Measurements from ENCODE around the gene NPC1L1.
"Not testable (repeated sequence)": the region's sequence is repeated elsewhere in the genome, so short reads cannot be mapped to it uniquely, and the experiment has no call there.

NPC1L1 gene

GRCh38 chr7:44534501-44534900 lies 6.6 kb downstream of the NPC1L1 start:
- DNase-seq: peak in 3 of 4 experiments; percentile 5 to 11 (median 9)

GRCh38 chr7:44534087-44534486 lies 7.0 kb downstream of the NPC1L1 start:
- DNase-seq: no peak

- DNase-seq: no peak
Measured at GRCh38 chr7:44533301-44534055, 7.7 kb downstream of the NPC1L1 start.

GRCh38 chr7:44531421-44532380 lies 9.4 kb downstream of the NPC1L1 start:
- DNase-seq: no peak

- DNase-seq: no peak
Measured at GRCh38 chr7:44530990-44531389, 10.1 kb downstream of the NPC1L1 start.

GRCh38 chr7:44524811-44525388 lies 16.2 kb downstream of the NPC1L1 start:
- no peak for DNase-seq

- DNase-seq: no peak
Measured at GRCh38 chr7:44522315-44522714, 18.8 kb downstream of the NPC1L1 start.

GRCh38 chr7:44521347-44522095 lies 19.6 kb downstream of the NPC1L1 start:
- DNase-seq: no peak

- DNase-seq: no peak
Measured at GRCh38 chr7:44520574-44520973, 20.6 kb downstream of the NPC1L1 start.

- no peak for DNase-seq
Measured at GRCh38 chr7:44519546-44519945, 21.6 kb downstream of the NPC1L1 start.

- no peak for DNase-seq
Measured at GRCh38 chr7:44518761-44519160, 22.4 kb downstream of the NPC1L1 start.

- no peak for DNase-seq
Measured at GRCh38 chr7:44517175-44517574, 24.0 kb downstream of the NPC1L1 start.

- DNase-seq: no peak
Measured at GRCh38 chr7:44515590-44516268, 25.4 kb downstream of the NPC1L1 start.

- DNase-seq: no peak
Measured at GRCh38 chr7:44512736-44513135, 28.4 kb downstream of the NPC1L1 start.

GRCh38 chr7:44511863-44512468 lies 29.2 kb downstream of the NPC1L1 start:
- no peak for DNase-seq

- no peak for DNase-seq
Measured at GRCh38 chr7:44511236-44511635, 29.9 kb downstream of the NPC1L1 start.

GRCh38 chr7:44508328-44509030 lies 32.7 kb downstream of the NPC1L1 start:
- DNase-seq: no peak

- DNase-seq: not testable (repeated sequence)
Measured at GRCh38 chr7:44506592-44507288, 34.4 kb downstream of the NPC1L1 start.

- DNase-seq: no peak
Measured at GRCh38 chr7:44505595-44505994, 35.5 kb downstream of the NPC1L1 start.

- DNase-seq: no peak
Measured at GRCh38 chr7:44498230-44498954, 42.7 kb downstream of the NPC1L1 start.

All from activated CD4-positive, CD25-positive, alpha-beta regulatory T cell (primary cell).